HepG2 (cell line): ENCODE measurements around the gene ZNF512B. TPM values are rescaled to one million over a fixed set of nuclear protein-coding genes. Genes with fewer than 3 reads are reported as not detected.

Experiments used
- ATF5 ChIP-seq: sonication (generic); formaldehyde crosslinking; IDR thresholded peaks from 2 replicates; pipeline ENCODE4 v1.4.0; 2020; ENCODE audit warnings: mild to moderate bottlenecking, low read depth, missing genetic modification reagents
- GZF1 ChIP-seq: sonication (generic); formaldehyde crosslinking; IDR thresholded peaks from 2 replicates; pipeline ENCODE4 v1.5.1; 2020; ENCODE audit warnings: mild to moderate bottlenecking, missing genetic modification reagents
- HIC2 ChIP-seq: sonication (generic); formaldehyde crosslinking; IDR thresholded peaks from 2 replicates; pipeline ENCODE4 v1.9.0; 2022; ENCODE audit warnings: low read depth, missing genetic modification reagents
- HIVEP1 ChIP-seq: sonication (generic); formaldehyde crosslinking; IDR thresholded peaks from 2 replicates; pipeline ENCODE4 v1.4.0; 2020; ENCODE audit warnings: mild to moderate bottlenecking, missing genetic modification reagents
- HOXA7 ChIP-seq: sonication (generic); formaldehyde crosslinking; IDR thresholded peaks from 2 replicates; pipeline ENCODE4 v1.8.1; 2022; ENCODE audit warnings: mild to moderate bottlenecking, missing genetic modification reagents, moderate library complexity
- IKZF5 ChIP-seq: IDR thresholded peaks from 2 replicates; pipeline ENCODE4 v1.6.1; 2018; ENCODE audit warnings: missing genetic modification reagents, mild to moderate bottlenecking, missing compliant biosample characterization
- NFATC3 ChIP-seq: sonication (generic); formaldehyde crosslinking; IDR thresholded peaks from 2 replicates; pipeline ENCODE4 v1.5.1; 2020; ENCODE audit warnings: mild to moderate bottlenecking, missing genetic modification reagents
- NFKB2 ChIP-seq: sonication (generic); formaldehyde crosslinking; IDR thresholded peaks from 2 replicates; pipeline ENCODE4 v1.4.0; 2020; ENCODE audit warnings: missing genetic modification reagents, borderline replicate concordance
- NR2F1 ChIP-seq, 2 experiments: fragments of 450-650 bp in 1 of 2; formaldehyde crosslinking in 1 of 2; IDR thresholded peaks; 2 replicates each; pipeline versions ENCODE4 v1.5.0 to v1.6.1; 2016 to 2020; ENCODE audit warnings: mild to moderate bottlenecking in 1 of 2, missing compliant biosample characterization in 1 of 2, missing genetic modification reagents in 1 of 2, moderate library complexity in 1 of 2
- PAF1 ChIP-seq: IDR thresholded peaks from 2 replicates; pipeline ENCODE4 v1.6.1; 2016; ENCODE audit warnings: missing genetic modification reagents, missing compliant biosample characterization
- PBX3 ChIP-seq: sonication (generic); formaldehyde crosslinking; IDR thresholded peaks from 2 replicates; pipeline ENCODE4 v1.8.1; 2023; ENCODE audit warnings: missing genetic modification reagents, inconsistent platforms, borderline replicate concordance
- PRDM4 ChIP-seq: sonication (generic); formaldehyde crosslinking; IDR thresholded peaks from 2 replicates; pipeline ENCODE4 v1.9.0; 2021; ENCODE audit warnings: missing genetic modification reagents, borderline replicate concordance
- ZBTB14 ChIP-seq: sonication (generic); formaldehyde crosslinking; IDR thresholded peaks from 2 replicates; pipeline ENCODE4 v1.4.0; 2020; ENCODE audit warnings: missing genetic modification reagents
- ZMAT3 ChIP-seq: sonication (generic); formaldehyde crosslinking; conservative IDR thresholded peaks from 2 replicates; pipeline ENCODE4 v1.7.0; 2021; ENCODE audit warnings: missing genetic modification reagents
- ZNF10 ChIP-seq: sonication (generic); formaldehyde crosslinking; IDR thresholded peaks from 2 replicates; pipeline ENCODE4 v1.4.0; 2020; ENCODE audit warnings: mild to moderate bottlenecking, low read depth, missing genetic modification reagents, borderline replicate concordance
- ZNF274 ChIP-seq: sonication (generic); formaldehyde crosslinking; IDR thresholded peaks from 2 replicates; pipeline ENCODE4 v1.5.1; 2020; ENCODE audit warnings: mild to moderate bottlenecking, missing genetic modification reagents
- ZNF496 ChIP-seq: sonication (generic); formaldehyde crosslinking; IDR thresholded peaks from 2 replicates; pipeline ENCODE4 v1.8.1; 2023; ENCODE audit warnings: mild to moderate bottlenecking, moderate library complexity, missing genetic modification reagents; ENCODE audit not compliant: insufficient replicate concordance
- ZNF670 ChIP-seq: sonication (generic); formaldehyde crosslinking; IDR thresholded peaks from 2 replicates; pipeline ENCODE4 v1.8.0; 2022; ENCODE audit warnings: mild to moderate bottlenecking, missing genetic modification reagents, borderline replicate concordance
- polyA plus RNA-seq, 8 experiments: library from polyadenylated mRNA; depleted of rRNA in 3 of 8; stranded (reverse) in 7 of 8; unstranded in 1 of 8; fragments of >200 nt; fragmentation: Illumina TruSeq in 4 of 8; extraction: Trizol in 4 of 8; gene quantifications; 2 replicates each; pipeline versions ENCODE4 v1.2.1 to v1.2.3, GENCODE V29; 2011 to 2016; ENCODE audit warnings: low read depth in 4 of 8, missing spikeins in 1 of 8, mixed read lengths in 1 of 8; ENCODE audit not compliant: insufficient read depth in 1 of 8
- total RNA-seq, 5 experiments: library from RNA; depleted of rRNA; stranded (reverse); fragments of >200 nt; fragmentation: Illumina TruSeq; extraction: Trizol; gene quantifications; 2 replicates each; pipeline ENCODE4 v1.2.3, GENCODE V29; 2016; ENCODE audit warnings: low read depth in 1 of 5

ZNF512B gene
- total and polyA plus RNA-seq, 2 of the 13 experiments (the other 11 are each of a cell fraction or from before 2014, with no cell fraction given), result 11.5 to 30.6 TPM

- TF ChIP-seq NFATC3 (CRISPR knock-in tag) (peak; percentile 93), HIC2 (peak; percentile 70; the same call in 1 of the 2 replicates), NFKB2 (CRISPR knock-in tag) (peak; percentile 77; the same call in 1 of the 2 replicates), PRDM4 (CRISPR knock-in tag) (no peak), HOXA7 (CRISPR knock-in tag) (no peak), IKZF5 (CRISPR knock-in tag) (peak; percentile 66; the same call in 1 of the 2 replicates), HIVEP1 (peak; percentile 87), NR2F1 (CRISPR knock-in tag; IDR thresholded peaks at IDR 0.05) (peak; percentile 52 to 85; a peak in 3 of 4 replicates), ZBTB14 (peak; percentile 23; the same call in 1 of the 2 replicates), ZNF496 (CRISPR knock-in tag) (no peak), ATF5 (CRISPR knock-in tag) (no peak), ZNF274 (CRISPR knock-in tag) (peak; percentile 90; the same call in 1 of the 2 replicates), ZMAT3 (CRISPR knock-in tag) (no peak), ZNF670 (no peak; the same call in 1 of the 2 replicates), PAF1 (no peak), PBX3 (CRISPR knock-in tag) (no peak; the same call in 1 of the 2 replicates), GZF1 (peak; percentile 64; the same call in 1 of the 2 replicates), ZNF10 (no peak)
Measured at GRCh38 chr20:63969838-63970713, at the start of gene ZNF512B (continued).
